Esophagus muscularis mucosa (tissue), 4 donors: ENCODE measurements around the gene SDK1. TPM values are rescaled to one million over a fixed set of nuclear protein-coding genes. Genes with fewer than 3 reads are reported as not detected.

Experiments used
- DNase-seq: peaks from one replicate; pipeline ENCODE4 v3.0.0-alpha.2; 2017; ENCODE audit errors: extremely low spot score
- H3K27ac ChIP-seq, 4 donors: fragments of 200-600 bp; sonication (generic); replicated peaks in 1 of 4; 1 replicate in 3 of 4; 2 replicates in 1 of 4; pipeline ENCODE4 v1.5.1; 2016 to 2019; ENCODE audit warnings: mild to moderate bottlenecking in 1 of 4
- H3K27me3 ChIP-seq, 4 donors: fragments of 200-600 bp; sonication (generic); one replicate each; pipeline versions ENCODE4 v1.5.1 to v1.6.0; 2016 to 2019
- H3K36me3 ChIP-seq, 4 donors: fragments of 200-600 bp; sonication (generic); one replicate each; pipeline ENCODE4 v1.5.1; 2016 to 2019
- H3K4me1 ChIP-seq, 4 donors: fragments of 200-600 bp; sonication (generic); one replicate each; pipeline ENCODE4 v1.5.1; 2016 to 2019
- H3K4me3 ChIP-seq, 4 donors: fragments of 200-600 bp; sonication (generic); 1 replicate in 2 of 4; 2 replicates in 2 of 4; pipeline ENCODE4 v1.5.1; 2016 to 2019; ENCODE audit warnings: mild to moderate bottlenecking in 4 of 4, moderate library complexity in 1 of 4
- H3K9me3 ChIP-seq, 4 donors: fragments of 200-600 bp; sonication (generic); 1 replicate in 3 of 4; 2 replicates in 1 of 4; pipeline ENCODE4 v1.5.1; 2016 to 2019
- EP300 ChIP-seq: sonication (generic); formaldehyde crosslinking; IDR thresholded peaks from one replicate; pipeline ENCODE4 v1.6.1; 2017; ENCODE audit warnings: antibody characterized with exemption
- POLR2A ChIP-seq: fragments of 450-650 bp; IDR thresholded peaks from one replicate; pipeline ENCODE4 v1.6.1; 2017; ENCODE audit warnings: antibody characterized with exemption, moderate library complexity, mild to moderate bottlenecking, low read depth
- POLR2AphosphoS5 ChIP-seq, 2 donors: sonication (generic); formaldehyde crosslinking; IDR thresholded peaks; one replicate each; pipeline ENCODE4 v1.6.1; 2017; ENCODE audit warnings: antibody characterized with exemption in 2 of 2
- WGBS: methylation state at CpG from one replicate; pipeline ENCODE4 v1.1.5; 2018; 5-methylcytosine and 5-hydroxymethylcytosine counted together
- intact Hi-C: fragments of 100-400 bp; cut with DNase I; formaldehyde crosslinking; loops from one replicate; pipeline ENCODE4 v1.15.1; 2023
- total RNA-seq, 4 donors: library from RNA; depleted of rRNA; stranded (reverse); fragments of >200 nt; gene quantifications; one replicate each; pipeline versions ENCODE4 v1.1.0 to v1.2.1, GENCODE V29; 2016
- TF ChIP-seq, protein P1 (sequence below), 3 experiments: fragments of 200-600 bp in 2 of 3; fragments of 450-650 bp in 1 of 3; sonication (generic) in 2 of 3; IDR thresholded peaks; one replicate each; pipeline ENCODE4 v1.5.1; 2017 to 2019; ENCODE audit warnings: antibody characterized with exemption in 3 of 3, mild to moderate bottlenecking in 2 of 3, moderate library complexity in 1 of 3

Gene SDK1
- total RNA-seq, 4 donors from 2014 or later: 7.8 to 18.6 (median 12.0) TPM

DNA sequence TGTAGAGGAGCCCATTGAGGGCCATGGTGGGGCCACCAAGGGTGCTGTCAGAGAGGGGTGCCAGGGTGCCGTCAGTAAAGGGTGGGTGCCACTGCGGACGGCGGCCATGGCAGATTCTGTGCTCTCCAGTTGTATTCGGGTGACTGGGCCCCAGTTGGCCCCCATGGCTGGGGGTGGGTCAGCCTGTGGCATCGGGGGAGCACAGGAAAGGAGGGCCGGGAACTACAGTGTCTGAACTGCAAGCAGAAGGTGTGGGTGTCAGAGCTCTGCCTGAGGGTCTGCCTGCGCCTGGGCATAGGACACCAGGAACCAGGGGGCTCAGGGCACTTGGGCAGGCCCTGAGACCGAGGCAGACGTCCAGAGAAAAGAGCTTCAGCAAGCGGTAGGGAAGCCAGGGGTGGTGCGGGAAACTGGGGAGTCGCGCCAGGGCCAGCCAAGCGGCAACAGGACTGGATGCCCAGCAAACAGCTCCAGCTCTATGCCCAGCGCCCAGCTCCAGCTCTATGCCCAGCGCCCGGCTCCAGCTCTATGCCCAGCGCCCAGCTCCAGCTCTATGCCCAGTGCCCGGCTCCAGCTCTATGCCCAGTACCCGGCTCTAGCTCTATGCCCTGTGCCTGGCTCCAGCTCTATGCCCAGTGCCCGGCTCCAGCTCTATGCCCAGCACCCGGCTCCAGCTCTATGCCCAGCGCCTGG, 878.8 kb downstream of the SDK1 start:
- intact Hi-C loops: no loop called here
- H3K4me1 ChIP-seq: no peaks in the 10 kb centered on the region
- peaks cover 0 to 9% (median 0%) of the 10 kb centered on the region in 4 donors for H3K36me3 ChIP-seq
- H3K4me3 ChIP-seq: no peak overlapping the region
- H3K9me3 ChIP-seq: no peaks in the 10 kb centered on the region
- H3K27me3 ChIP-seq: no peaks in the 10 kb centered on the region
- TF ChIP-seq EP300 (no peak), POLR2AphosphoS5 (IDR thresholded peaks at IDR 0.05) (no peak), POLR2A (no peak)
- TF ChIP-seq, protein P1, sequence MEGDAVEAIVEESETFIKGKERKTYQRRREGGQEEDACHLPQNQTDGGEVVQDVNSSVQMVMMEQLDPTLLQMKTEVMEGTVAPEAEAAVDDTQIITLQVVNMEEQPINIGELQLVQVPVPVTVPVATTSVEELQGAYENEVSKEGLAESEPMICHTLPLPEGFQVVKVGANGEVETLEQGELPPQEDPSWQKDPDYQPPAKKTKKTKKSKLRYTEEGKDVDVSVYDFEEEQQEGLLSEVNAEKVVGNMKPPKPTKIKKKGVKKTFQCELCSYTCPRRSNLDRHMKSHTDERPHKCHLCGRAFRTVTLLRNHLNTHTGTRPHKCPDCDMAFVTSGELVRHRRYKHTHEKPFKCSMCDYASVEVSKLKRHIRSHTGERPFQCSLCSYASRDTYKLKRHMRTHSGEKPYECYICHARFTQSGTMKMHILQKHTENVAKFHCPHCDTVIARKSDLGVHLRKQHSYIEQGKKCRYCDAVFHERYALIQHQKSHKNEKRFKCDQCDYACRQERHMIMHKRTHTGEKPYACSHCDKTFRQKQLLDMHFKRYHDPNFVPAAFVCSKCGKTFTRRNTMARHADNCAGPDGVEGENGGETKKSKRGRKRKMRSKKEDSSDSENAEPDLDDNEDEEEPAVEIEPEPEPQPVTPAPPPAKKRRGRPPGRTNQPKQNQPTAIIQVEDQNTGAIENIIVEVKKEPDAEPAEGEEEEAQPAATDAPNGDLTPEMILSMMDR (IDR thresholded peaks at IDR 0.05): no peak
- no peak for DNase-seq
- H3K27ac ChIP-seq: no peak overlapping the region
- 94% methylated on average over 24 of the region's 24 CpGs for WGBS

DNA sequence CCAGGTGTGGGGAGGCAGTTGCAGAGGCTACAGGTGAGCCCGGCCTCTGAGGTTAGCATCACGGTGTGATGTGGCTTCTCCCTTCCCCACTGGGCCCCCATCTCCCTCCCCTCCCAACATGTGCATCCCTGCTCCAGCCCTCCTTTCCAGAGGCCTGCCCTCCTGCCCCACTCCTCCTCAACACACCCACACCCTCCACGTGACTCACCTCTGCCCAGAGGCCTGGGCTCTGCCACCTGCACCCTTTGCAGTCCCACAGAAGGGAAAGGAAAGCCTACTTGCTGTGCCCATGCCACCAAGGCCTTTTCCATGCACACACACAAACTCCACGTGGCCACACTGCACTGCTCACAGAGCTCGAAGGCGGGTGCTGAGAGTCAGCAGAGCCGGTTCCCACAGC, 880.4 kb downstream of the SDK1 start:
- Histone ChIP-seq H3K4me1 (no peaks in the 10 kb centered on the region), H3K27me3 (no peaks in the 10 kb centered on the region), H3K36me3 (peaks cover 0 to 9% (median 0%) of the 10 kb centered on the region in 4 donors), H3K4me3 (no peak overlapping the region), H3K9me3 (no peaks in the 10 kb centered on the region), H3K27ac (no peak overlapping the region)
- TF ChIP-seq POLR2AphosphoS5 (IDR thresholded peaks at IDR 0.05) (no peak), EP300 (no peak), POLR2A (no peak)
- TF ChIP-seq, protein P1 (IDR thresholded peaks at IDR 0.05): no peak
- WGBS: 96% methylated on average over 7 of the region's 7 CpGs
- DNase-seq: no peak
- intact Hi-C loops: no loop called here

DNA sequence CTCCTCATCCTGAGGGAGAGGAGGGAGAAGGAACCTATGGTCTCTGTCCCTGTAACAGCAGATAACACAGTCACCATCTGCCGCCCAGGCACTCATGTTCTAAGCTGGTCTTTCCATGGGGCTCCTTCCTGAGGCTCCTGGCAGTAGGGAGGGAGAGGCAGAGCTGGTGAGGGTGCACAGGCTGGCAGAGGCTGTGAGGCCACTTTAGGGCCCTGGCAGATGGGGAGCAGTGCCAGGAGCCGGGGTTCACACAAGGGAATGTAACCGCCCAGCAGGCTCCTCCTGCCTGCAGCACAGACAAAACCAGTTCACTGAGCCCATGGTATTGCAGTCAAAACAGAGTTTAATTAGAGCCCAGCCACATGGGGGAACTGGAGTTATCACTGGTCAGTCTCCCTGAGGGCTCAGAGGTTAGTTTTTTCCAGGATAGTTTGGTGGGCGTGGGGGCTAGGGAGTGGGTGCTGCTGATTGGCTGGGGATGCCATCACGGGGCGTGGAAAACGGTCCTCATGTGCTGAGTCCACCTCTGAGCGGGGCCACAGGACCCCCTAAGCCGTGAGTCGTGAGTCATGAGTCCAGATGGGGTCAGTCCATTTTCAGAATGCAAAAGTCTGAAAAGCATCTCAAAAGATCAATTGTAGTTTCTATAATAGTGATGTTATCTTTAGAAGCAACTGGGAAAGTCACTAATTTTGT, 881.7 kb downstream of the SDK1 start:
- H3K4me3 ChIP-seq: no peak overlapping the region
- WGBS: 92% methylated on average over 10 of the region's 10 CpGs
- H3K27me3 ChIP-seq: no peaks in the 10 kb centered on the region
- TF ChIP-seq, protein P1 (IDR thresholded peaks at IDR 0.05): no peak
- TF ChIP-seq EP300 (no peak), POLR2AphosphoS5 (IDR thresholded peaks at IDR 0.05) (no peak), POLR2A (no peak)
- peaks cover 0 to 9% (median 0%) of the 10 kb centered on the region in 4 donors for H3K36me3 ChIP-seq
- H3K9me3 ChIP-seq: no peaks in the 10 kb centered on the region
- peaks cover 0 to under 1% (median 0%) of the 10 kb centered on the region in 4 donors for H3K4me1 ChIP-seq
- intact Hi-C loops: no loop called here
- no peak overlapping the region for H3K27ac ChIP-seq
- DNase-seq: no peak

DNA sequence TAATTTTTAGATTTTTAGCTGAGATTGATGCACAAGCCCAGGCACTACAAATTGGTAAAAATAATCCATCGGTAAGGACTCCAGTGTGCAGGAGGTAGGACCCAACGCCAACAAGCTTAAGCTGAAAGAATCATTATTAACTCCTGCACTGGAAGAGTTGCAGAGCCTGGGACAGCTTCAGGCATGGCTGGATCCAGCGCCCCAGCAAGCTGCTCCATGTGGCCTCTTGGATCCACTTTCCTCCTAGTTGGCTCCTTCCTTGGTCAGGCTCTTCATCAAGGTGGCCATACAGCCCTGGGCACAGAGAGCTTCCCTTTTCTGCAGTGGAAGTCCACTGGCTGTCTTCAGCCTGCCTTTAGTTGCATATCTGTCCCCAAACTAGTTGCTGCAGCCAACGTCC, 883.6 kb downstream of the SDK1 start:
- no peak for DNase-seq

More for the DNA sequence above, 883.6 kb downstream of the SDK1 start:
- Histone ChIP-seq H3K4me3 (no peak overlapping the region), H3K4me1 (peaks cover 0 to 18% (median 16%) of the 10 kb centered on the region in 4 donors), H3K27me3 (no peaks in the 10 kb centered on the region), H3K9me3 (no peaks in the 10 kb centered on the region), H3K27ac (no peak overlapping the region), H3K36me3 (peaks cover 0 to 9% (median 0%) of the 10 kb centered on the region in 4 donors)
- 100% methylated on average over 3 of the region's 4 CpGs for WGBS
- intact Hi-C loops: no loop called here
- TF ChIP-seq, protein P1 (IDR thresholded peaks at IDR 0.05): no peak
- no peak for TF ChIP-seq EP300
